ENCODE results near the gene CCS.
"Not testable (repeated sequence)": the region's sequence is repeated elsewhere in the genome, so short reads cannot be mapped to it uniquely, and the experiment has no call there.

CCS gene

GRCh38 chr11:66561178-66561974, 31.6 kb upstream of the CCS start:
- DNase-seq (ENCODE audit: low read depth) = no peak

GRCh38 chr11:66561975-66562248, 31.1 kb upstream of the CCS start:
- DNase-seq (ENCODE audit: low read depth) = no peak

- no peak for DNase-seq (ENCODE audit: low read depth)
Observed at GRCh38 chr11:66562275-66562674, 30.7 kb upstream of the CCS start.

- DNase-seq (ENCODE audit: low read depth) = no peak
Observed at GRCh38 chr11:66562907-66563583, 29.9 kb upstream of the CCS start.

- no peak for DNase-seq (ENCODE audit: low read depth)
Observed at GRCh38 chr11:66563832-66564231, 29.2 kb upstream of the CCS start.

- no peak for DNase-seq (ENCODE audit: low read depth)
Observed at GRCh38 chr11:66564538-66564937, 28.4 kb upstream of the CCS start.

- no peak for DNase-seq (ENCODE audit: low read depth)
Observed at GRCh38 chr11:66564984-66565383, 28.0 kb upstream of the CCS start.

GRCh38 chr11:66566221-66566620, 26.8 kb upstream of the CCS start:
- DNase-seq (ENCODE audit: low read depth) = no peak

GRCh38 chr11:66567787-66568123, 25.2 kb upstream of the CCS start:
- DNase-seq (ENCODE audit: low read depth) = no peak

GRCh38 chr11:66568124-66568916, 24.7 kb upstream of the CCS start, which contains the start of gene CTSF:
CTSF (minus strand) TSS chr11:66568606; CDS start chr11:66568486, 120 bp downstream.
- peak; percentile 64 for DNase-seq (ENCODE audit: low read depth)

GRCh38 chr11:66569076-66569475, 23.9 kb upstream of the CCS start:
- no peak for DNase-seq (ENCODE audit: low read depth)

- no peak for DNase-seq (ENCODE audit: low read depth)
Observed at GRCh38 chr11:66570079-66570849, 22.7 kb upstream of the CCS start.

GRCh38 chr11:66570850-66571180, 22.2 kb upstream of the CCS start:
- no peak for DNase-seq (ENCODE audit: low read depth)

- peak; percentile 73 for DNase-seq (ENCODE audit: low read depth)
Observed at GRCh38 chr11:66579017-66579606, 13.9 kb upstream of the CCS start.

- DNase-seq (ENCODE audit: low read depth) = no peak
Observed at GRCh38 chr11:66580803-66581202, 12.2 kb upstream of the CCS start.

GRCh38 chr11:66581261-66581660, 11.7 kb upstream of the CCS start:
- no peak for DNase-seq (ENCODE audit: low read depth)

- not testable (repeated sequence) for DNase-seq (ENCODE audit: low read depth)
Observed at GRCh38 chr11:66582565-66583147, 10.3 kb upstream of the CCS start.

GRCh38 chr11:66585447-66585846, 7.5 kb upstream of the CCS start:
- DNase-seq (ENCODE audit: low read depth) = not testable (repeated sequence)

GRCh38 chr11:66586136-66586535, 6.8 kb upstream of the CCS start:
- no peak for DNase-seq (ENCODE audit: low read depth)

- DNase-seq (ENCODE audit: low read depth) = not testable (repeated sequence)
Observed at GRCh38 chr11:66589315-66589714, 3.7 kb upstream of the CCS start.

GRCh38 chr11:66589996-66590675, 2.8 kb upstream of the CCS start:
- DNase-seq (ENCODE audit: low read depth) = no peak
